Measurements from ENCODE around the gene CASP3.
"Not testable (repeated sequence)": the region's sequence is repeated elsewhere in the genome, so short reads cannot be mapped to it uniquely, and the experiment has no call there.

Gene CASP3

DNA sequence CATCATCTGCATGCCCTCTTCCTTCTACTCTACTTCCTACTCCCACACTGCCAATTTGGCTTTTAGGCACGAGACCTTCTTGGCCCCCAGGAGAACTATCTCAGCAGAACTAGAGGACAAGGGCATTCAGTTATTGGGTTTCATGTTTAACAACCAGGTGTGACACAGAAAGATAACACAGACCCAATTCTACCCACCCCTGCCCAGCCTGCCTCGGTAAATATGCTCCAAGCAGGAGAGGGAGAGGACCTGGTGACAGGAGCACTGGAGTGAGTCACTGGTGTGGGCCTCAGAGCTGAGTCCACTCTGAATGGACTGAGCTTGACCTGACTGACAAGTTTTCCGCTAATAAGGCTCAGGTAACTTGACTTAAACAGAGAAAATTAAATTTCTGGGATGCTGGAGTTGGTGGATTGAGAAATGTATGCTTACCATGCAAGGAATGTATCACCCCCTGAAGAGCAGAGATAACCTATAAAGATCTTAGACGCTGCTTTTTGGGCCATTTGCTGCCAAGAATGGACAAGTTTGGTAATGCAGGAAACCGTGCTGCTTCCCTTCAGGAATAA lies 52.5 kb downstream of the CASP3 start:
- DNase-seq (ENCODE audit: low read depth) = peak; percentile 25

- DNase-seq (ENCODE audit: low read depth) = no peak
Measured at GRCh38 chr4:184596044-184596616, 53.1 kb downstream of the CASP3 start.

DNA sequence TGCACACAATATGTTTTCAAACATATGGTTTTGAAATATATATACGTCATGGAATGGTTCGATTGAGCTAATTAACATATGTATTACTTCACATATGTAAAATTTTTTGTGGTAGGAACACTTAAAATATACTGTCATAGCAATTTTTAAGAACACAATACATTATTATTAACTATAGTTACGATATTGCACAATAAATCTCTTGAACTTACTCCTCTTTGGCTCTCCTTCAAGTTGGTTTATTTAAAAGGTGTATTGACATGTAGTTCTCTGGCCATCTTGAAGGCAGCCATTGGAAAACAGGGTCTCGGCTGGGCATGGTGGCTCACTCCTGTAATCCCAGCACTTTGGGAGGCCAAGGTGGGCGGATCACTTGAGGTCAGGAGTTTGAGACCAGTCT lies 53.8 kb downstream of the CASP3 start:
- DNase-seq (ENCODE audit: low read depth) = no peak

- DNase-seq (ENCODE audit: low read depth) = no peak
Measured at GRCh38 chr4:184593461-184593860, 55.8 kb downstream of the CASP3 start.

DNA sequence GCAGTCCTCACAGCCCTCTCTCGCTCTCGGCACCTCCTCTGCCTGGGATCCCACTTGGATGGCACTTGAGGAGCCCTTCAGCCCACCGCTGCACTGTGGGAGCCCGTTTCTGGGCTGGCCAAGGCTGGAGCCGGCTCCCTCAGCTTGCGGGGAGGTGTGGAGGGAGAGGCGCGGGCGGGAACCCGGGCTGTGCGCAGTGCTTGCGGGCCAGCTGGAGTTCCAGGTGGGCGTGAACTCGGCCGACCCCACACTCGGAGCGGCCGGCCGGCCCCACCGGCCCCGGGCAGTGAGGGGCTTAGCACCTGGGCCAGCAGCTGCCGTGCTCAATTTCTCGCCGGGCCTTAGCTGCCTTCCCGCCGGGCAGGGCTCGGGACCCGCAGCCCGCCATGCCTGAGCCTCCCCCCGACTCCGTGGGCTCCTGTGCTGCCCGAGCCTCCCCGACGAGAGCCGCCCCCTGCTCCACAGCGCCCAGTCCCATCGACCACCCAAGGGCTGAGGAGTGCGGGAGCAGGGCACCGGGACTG lies 57.4 kb downstream of the CASP3 start:
- DNase-seq (ENCODE audit: low read depth) = not testable (repeated sequence)

- DNase-seq (ENCODE audit: low read depth) = no peak
Measured at GRCh38 chr4:184591070-184591677, 58.1 kb downstream of the CASP3 start.

- no peak for DNase-seq (ENCODE audit: low read depth)
Measured at GRCh38 chr4:184590196-184590595, 59.1 kb downstream of the CASP3 start.

DNA sequence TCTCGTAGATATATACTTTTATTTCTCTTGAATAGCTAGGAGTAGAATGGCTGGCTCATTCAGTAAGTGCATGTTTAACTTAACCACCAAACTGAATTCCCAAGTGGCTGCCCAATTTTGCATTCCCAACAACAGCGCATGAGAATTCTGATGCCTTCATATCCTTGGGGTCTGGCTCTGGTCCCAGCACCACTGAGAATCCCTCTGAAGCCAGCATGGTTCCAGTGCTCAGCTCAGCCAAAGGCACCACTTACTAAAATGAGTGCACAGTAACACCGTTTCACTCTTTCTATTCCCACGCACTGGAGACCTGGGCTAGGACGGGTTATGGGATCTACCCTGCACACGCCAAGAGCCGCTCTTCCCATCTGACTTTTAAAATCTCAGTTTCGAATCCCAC lies 60.4 kb downstream of the CASP3 start:
- no peak for DNase-seq (ENCODE audit: low read depth)

DNA sequence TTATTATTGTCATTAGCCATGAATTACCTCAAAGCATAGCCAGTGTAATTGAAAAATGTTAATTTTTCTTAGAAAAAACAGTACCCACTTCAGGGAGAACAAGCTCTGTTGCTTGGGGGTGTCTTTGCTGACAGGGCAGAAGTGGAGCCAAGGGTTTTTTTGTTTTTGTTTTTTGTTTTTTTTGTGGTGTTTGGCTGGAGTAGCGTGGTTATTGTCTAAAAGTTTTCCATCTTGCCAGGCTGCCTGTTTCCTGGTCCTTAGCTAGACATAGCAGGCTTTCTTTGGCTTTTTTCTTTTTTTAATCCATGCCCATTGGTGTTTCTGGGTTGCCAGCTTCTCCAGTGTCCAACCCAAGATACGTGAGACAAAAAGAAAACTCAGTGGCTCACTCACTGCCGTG lies 61.5 kb downstream of the CASP3 start:
- DNase-seq (ENCODE audit: low read depth) = no peak

- no peak for DNase-seq (ENCODE audit: low read depth)
Measured at GRCh38 chr4:184587221-184587620, 62.0 kb downstream of the CASP3 start.

- no peak for DNase-seq (ENCODE audit: low read depth)
Measured at GRCh38 chr4:184583738-184584502, 65.3 kb downstream of the CASP3 start.

All from iris pigment epithelial cell (primary cell).